NCI-H2081 (cell line): Measurements from ENCODE around the gene USP43.
"Not testable (repeated sequence)": the region's sequence is repeated elsewhere in the genome, so short reads cannot be mapped to it uniquely, and the experiment has no call there.

Experiments used
- DNase-seq, 2 experiments: peaks; one replicate each; lab custom pipeline; 2025; lab: John Stamatoyannopoulos, UW

Gene USP43

GRCh38 chr17:9644910-9645751 lies at the start of gene USP43:
Gene USP43, plus strand, starts transcription at chr17:9645517. Its CDS starts 116 bp downstream, at chr17:9645633.
- peak; percentile 25 to 39 for DNase-seq

- not testable (repeated sequence) for DNase-seq
Observed at GRCh38 chr17:9597638-9598037, 47.7 kb upstream of the USP43 start.

GRCh38 chr17:9598661-9599060 lies 46.7 kb upstream of the USP43 start:
- DNase-seq, result no peak

- DNase-seq, result not testable (repeated sequence)
Observed at GRCh38 chr17:9604583-9604982, 40.7 kb upstream of the USP43 start.

GRCh38 chr17:9606453-9606852 lies 38.9 kb upstream of the USP43 start:
- DNase-seq, result no peak

GRCh38 chr17:9607058-9607457 lies 38.3 kb upstream of the USP43 start:
- DNase-seq, result not testable (repeated sequence)

GRCh38 chr17:9611557-9611956 lies 33.8 kb upstream of the USP43 start:
- DNase-seq, result no peak

GRCh38 chr17:9612006-9612405 lies 33.3 kb upstream of the USP43 start:
- DNase-seq, result no peak

GRCh38 chr17:9615486-9615885 lies 29.8 kb upstream of the USP43 start:
- no peak for DNase-seq

- no peak for DNase-seq
Observed at GRCh38 chr17:9622961-9623360, 22.4 kb upstream of the USP43 start.

- no peak for DNase-seq
Observed at GRCh38 chr17:9628509-9628908, 16.8 kb upstream of the USP43 start.

GRCh38 chr17:9632741-9633140 lies 12.6 kb upstream of the USP43 start:
- no peak for DNase-seq

GRCh38 chr17:9635340-9635739 lies 10.0 kb upstream of the USP43 start:
- no peak for DNase-seq

GRCh38 chr17:9636501-9636900 lies 8.8 kb upstream of the USP43 start:
- no peak for DNase-seq

- not testable (repeated sequence) for DNase-seq
Observed at GRCh38 chr17:9640388-9640787, 4.9 kb upstream of the USP43 start.

- DNase-seq, result no peak
Observed at GRCh38 chr17:9643611-9644010, 1.7 kb upstream of the USP43 start.

- DNase-seq, result peak in 1 of 2 experiments; percentile 17
Observed at GRCh38 chr17:9645851-9646545, 681 bp downstream of the USP43 start.

- no peak for DNase-seq
Observed at GRCh38 chr17:9646546-9646885, 1.2 kb downstream of the USP43 start.

GRCh38 chr17:9647014-9647413 lies 1.7 kb downstream of the USP43 start:
- no peak for DNase-seq

- DNase-seq, result no peak
Observed at GRCh38 chr17:9648521-9649110, 3.3 kb downstream of the USP43 start.

GRCh38 chr17:9658593-9659211 lies 13.4 kb downstream of the USP43 start:
- DNase-seq, result no peak

- DNase-seq, result no peak
Observed at GRCh38 chr17:9661027-9661426, 15.7 kb downstream of the USP43 start.

- not testable (repeated sequence) for DNase-seq
Observed at GRCh38 chr17:9663511-9663910, 18.2 kb downstream of the USP43 start.
